Limb (tissue), 2 donors: Measurements from ENCODE around the gene PSTK.

ENCODE experiments used
- DNase-seq, 2 donors: peaks; one replicate each; pipeline ENCODE4 v3.0.0-alpha.2; 2016; ENCODE audit errors: extremely low spot score in 2 of 2

Gene PSTK

DNA sequence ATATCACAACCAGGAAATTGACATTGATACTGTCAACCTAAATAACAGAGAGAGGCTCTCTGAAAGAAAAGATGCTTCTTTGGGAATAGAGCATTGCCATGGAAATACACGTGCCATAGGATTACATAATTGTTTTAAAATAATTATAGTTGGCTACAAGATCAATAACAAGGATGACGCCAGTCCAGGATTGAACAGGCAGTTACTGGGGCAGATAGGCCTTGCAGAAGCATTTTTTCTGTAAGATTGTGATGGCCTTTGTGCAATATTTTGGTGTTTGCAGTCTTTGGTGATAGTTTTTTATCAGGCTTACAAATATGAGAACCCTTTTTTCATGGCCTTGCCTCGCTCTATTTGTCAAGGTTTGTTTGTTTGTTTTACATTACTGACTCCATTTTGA lies 39.1 kb downstream of the PSTK start:
- no peak for DNase-seq

DNA sequence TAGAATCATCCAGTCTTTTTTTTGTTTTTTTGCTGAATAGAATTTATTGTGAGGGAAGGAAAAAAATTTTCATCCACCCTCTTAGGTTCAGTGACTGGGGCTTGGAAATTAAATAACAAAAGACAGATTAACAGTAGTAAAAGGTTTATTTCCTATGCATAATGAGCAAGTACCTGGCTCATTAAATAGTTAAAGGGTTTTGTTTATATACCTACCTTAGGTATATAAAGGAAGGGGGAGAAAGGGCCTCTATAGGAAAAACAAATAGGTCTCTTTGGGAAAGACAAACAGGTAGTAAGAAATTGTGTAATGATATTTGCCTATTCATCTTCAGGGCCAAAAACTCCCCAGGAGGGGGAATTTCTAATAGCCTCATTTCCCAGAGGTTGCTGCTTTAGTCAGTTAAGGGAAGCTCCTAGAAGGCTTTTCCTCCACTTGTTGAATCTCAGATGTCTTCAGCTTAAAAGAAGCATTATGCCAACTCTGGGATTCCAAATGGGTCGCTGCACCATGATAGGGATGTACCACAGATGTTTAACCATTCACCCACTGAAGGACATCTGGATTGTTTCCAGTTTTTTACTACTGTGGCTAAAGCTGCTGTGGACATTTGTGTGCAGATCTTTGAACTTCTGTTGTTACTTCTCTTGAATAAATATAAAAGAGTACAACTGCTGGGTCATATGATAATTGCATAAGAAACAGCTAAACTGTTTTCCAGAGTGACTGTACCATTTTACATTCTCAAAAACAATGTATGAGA lies 39.9 kb downstream of the PSTK start:
- DNase-seq: no peak

DNA sequence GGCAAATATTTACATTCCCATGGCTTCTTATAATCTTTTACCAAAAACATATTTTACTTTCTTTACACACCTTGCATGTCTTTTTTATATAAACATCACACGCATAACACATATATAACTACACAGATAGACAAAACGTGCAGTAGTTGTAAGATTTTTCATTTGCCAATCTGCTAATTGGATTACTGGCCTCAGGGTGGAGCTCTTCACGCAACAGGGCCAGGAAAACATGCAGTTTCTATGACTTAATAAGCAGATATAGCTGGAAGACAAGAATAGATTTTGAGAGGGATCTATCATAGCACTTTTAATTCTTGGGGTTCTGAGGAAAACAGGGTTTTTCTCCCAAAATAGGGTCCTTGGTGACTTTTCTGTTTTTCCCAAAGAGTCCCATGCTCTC lies 41.3 kb downstream of the PSTK start:
- DNase-seq: no peak

DNA sequence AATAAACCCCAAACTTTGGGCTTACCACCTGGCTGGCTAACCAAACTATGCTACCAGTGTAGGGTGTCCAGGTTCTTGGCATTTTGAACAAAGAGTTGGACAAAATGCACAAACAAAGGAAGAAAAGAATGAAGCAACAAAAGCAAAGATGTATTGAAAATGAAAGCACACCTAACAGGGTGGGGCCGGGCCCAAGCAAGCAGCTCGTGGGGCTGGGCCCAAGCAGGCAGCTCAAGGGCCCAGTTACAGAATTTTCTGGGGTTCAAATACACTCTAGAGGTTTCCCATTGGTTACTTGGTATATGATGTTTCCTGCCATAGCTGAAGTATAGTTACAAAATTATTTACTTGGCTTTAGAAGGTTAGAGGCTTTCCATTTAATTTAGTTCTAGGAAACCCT lies 44.3 kb downstream of the PSTK start:
- no peak for DNase-seq

DNA sequence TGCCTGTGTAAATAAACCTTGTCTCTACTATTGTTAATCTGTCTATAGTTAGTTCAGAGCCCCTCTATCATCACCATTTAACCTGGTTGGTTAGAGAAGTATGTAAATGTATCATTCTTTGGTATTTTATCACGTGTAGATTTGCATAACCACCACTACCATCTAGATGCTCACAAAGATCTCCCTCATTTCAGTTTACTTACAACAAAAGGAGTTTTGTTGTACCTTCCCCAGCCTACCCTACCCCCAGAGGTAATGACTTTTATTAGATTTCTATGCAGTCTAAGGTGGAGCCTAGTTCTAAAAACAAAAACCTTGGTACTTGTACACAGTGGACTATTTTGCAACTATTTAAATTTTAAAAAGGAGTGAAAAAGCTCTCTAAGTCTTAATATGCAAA lies 46.1 kb downstream of the PSTK start:
- no peak for DNase-seq

DNA sequence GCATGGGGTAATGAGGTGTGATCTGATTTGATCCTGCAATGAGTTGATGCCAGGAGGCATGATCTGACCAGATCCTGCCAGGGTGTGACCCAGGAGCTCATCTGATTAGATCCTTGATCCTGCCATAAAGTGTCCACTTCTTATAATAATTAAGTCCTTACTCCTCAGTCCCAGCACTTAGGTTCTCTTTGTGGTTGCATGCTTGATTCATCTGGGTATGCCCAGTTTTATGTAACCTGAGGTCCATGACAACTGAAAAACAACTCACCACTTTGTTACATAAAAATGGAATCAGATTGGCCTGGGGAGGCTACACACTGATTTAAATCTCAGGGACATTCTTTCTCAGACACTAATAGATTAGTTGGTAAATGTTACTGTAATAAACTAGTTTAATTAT lies 47.7 kb downstream of the PSTK start:
- no peak for DNase-seq

DNA sequence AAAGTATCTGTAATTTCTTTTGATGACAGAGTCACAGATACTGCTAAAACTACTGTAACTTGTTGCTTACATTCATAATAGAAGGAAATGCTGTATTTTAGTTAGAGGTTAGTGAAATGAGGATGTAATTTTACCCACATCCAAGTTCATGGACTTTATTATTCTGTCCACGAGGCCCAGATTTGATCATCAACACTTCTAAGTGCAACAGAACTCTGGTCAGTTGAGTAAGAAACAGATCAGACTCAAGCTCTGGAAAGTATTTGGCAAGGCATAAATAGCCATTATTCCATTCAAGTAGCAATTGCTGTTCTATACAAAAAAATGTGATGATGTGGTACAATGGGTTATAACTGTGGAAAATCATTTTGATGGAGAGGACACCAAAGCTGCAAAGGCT lies 50.9 kb downstream of the PSTK start:
- no peak for DNase-seq

DNA sequence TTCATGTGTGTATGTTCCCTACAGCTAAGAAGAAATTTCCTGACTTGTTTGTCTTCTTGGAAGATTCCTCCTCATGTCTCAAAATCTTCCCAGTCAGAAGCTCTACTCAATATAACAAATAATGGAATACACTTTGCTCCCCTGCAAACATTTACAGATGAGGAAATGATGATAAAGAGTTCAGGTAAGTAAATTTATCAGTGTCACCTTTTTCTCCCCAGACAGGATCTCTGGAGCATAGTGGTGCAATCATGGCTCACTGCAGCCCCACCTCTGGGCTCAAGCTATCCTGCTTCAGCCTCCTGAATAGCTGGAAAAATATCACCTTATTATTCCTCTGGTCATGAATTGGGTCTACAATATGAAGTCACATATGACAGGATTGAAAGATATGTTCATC lies 54.1 kb downstream of the PSTK start:
- no peak for DNase-seq

DNA sequence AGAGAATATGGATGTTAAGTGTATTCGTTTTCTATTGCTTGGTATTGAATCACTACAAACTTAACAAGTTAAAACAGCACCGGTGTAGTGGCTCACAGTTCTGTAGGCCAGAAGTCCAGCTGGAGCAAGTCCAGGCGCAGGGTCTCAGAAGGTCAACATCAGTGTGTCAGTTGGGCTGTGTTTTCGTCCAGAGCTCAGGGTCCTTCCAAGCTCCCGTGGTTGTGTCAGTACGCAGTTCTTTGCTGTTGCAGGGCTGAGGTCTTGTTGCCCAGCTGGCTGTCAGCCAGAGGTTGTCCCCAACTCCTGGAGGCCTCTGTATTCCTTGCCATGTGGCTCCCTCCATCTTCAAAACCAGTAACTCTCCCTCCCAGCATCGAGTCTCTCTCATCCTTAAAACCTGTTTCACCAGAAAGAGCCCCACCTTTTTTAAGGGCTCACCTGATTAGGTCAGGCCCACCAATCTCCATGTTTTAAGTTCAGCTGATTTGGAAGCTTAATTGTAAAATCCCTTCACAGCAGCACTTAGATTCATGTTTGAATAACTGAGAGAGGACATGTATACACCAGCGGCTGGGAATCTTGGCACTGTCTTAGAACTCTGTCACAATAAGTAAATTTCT lies 55.4 kb downstream of the PSTK start:
- DNase-seq: no peak

DNA sequence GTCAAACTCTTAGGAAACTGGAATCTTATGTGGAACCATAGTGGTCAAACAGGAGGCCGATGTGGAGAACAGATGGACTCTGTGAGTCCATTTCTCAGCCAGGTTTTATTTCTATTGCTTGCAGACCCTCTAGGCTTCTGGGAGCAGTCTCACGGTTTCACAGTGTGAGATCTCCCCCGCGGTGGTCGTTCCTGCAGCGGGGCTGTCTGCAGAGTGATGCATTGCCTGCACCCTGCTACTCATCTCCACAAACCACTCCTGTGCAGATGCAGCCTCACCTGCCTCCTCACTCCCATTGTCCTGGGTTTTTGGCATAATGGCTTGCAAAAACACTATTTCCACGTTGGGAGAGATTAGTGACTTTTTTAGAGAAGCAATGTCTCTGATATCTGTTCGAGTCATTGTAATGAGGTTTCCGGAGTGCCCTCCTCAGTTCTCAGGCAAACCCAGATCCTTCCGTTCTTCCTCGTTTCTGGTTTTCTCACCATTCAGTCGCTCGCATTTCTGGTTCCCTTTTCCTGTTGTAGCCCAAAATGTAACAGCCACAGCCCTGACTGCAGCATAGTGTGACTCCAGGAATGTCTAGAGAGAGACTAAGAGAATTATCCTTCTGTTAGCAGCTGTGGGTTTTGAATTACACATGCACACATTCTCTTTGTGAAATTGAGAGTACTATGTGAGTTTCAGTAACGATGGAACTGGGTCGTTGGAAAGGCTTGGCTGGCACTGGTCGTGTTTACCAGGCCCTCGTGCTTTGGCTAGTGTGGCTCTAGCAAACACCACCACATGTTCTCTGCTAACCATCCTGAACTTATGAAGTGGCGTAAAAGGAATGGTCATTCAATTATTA lies 58.8 kb downstream of the PSTK start:
- no peak for DNase-seq

DNA sequence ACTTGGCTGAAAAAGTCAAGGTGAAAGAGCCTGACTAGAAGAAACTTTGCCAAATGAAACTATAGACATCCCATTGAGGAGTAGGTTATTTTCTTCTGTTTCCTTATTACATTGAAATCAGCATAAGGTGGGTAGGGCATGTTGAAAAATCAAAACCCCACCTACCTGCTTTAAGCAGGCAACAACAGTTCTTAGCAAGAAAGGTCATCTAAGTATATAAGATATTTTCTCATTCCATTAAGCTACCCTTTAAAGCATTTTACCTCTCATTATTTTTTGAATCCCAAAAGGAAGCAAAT lies 59.4 kb downstream of the PSTK start:
- no peak for DNase-seq
